HEK293 (cell line): Measurements from ENCODE around the gene SLC46A1.
A peak's percentile ranks its signal among the peaks of the same experiment; 100 is the strongest.

Experiments used
- CTCF ChIA-PET: fragments of 350-600 bp; formaldehyde crosslinking; extraction: SDS; loops from one replicate; lab custom pipeline; 2021; ENCODE audit warnings: antibody characterized with exemption; lab: Yijun Ruan, JAX
- POLR2A ChIA-PET: fragments of 300-600 bp; formaldehyde crosslinking; extraction: SDS; loops from one replicate; lab custom pipeline; 2020; ENCODE audit warnings: antibody characterized with exemption, inconsistent platforms; lab: Yijun Ruan, JAX
- H3K27ac ChIP-seq: fragments of 200-500 bp; sonication (Bioruptor generic); 2 replicates; pipeline ENCODE4 v1.5.1; 2014; ENCODE audit warnings: low read depth, low read length, control low read depth, inconsistent platforms; ENCODE audit errors: extremely low read depth
- H3K36me3 ChIP-seq, 2 experiments: fragments of 200-500 bp in 1 of 2; sonication (Bioruptor generic) in 1 of 2; 1 replicate in 1 of 2; 2 replicates in 1 of 2; pipeline ENCODE4 v1.5.1; 2014 to 2017; ENCODE audit warnings: inconsistent platforms in 2 of 2, low read length in 2 of 2; ENCODE audit not compliant: control insufficient read depth in 2 of 2, insufficient read depth in 1 of 2
- H3K4me1 ChIP-seq: fragments of 200-500 bp; sonication (Bioruptor generic); 2 replicates; pipeline ENCODE4 v1.5.1; 2014; ENCODE audit warnings: mild to moderate bottlenecking, low read length, inconsistent platforms; ENCODE audit not compliant: control insufficient read depth, insufficient read depth
- H3K4me3 ChIP-seq: 2 replicates; pipeline ENCODE4 v1.5.1; 2011; ENCODE audit warnings: low read depth, mild to moderate bottlenecking, control low read depth, low read length, moderate library complexity
- H3K9me3 ChIP-seq: fragments of 200-500 bp; sonication (Bioruptor generic); 2 replicates; pipeline ENCODE4 v1.5.1; 2014; ENCODE audit warnings: low read depth, low read length, inconsistent platforms; ENCODE audit not compliant: control insufficient read depth, insufficient read depth
- EGR2 ChIP-seq: fragments of 450-650 bp; formaldehyde crosslinking; IDR thresholded peaks from 2 replicates; pipeline ENCODE4 v1.5.1; 2016; ENCODE audit warnings: low read depth, missing biosample characterization, missing genetic modification characterization
- GLIS2 ChIP-seq: fragments of 450-650 bp; formaldehyde crosslinking; IDR thresholded peaks from 2 replicates; pipeline ENCODE4 v1.5.1; 2016; ENCODE audit warnings: missing biosample characterization, missing genetic modification characterization
- ZBTB11 ChIP-seq: fragments of 450-650 bp; formaldehyde crosslinking; conservative IDR thresholded peaks from 2 replicates; pipeline ENCODE4 v1.5.1; 2016; ENCODE audit warnings: low read depth, missing biosample characterization, missing genetic modification characterization
- ZBTB48 ChIP-seq: fragments of 450-650 bp; formaldehyde crosslinking; IDR thresholded peaks from 2 replicates; pipeline ENCODE4 v1.5.1; 2016; ENCODE audit warnings: missing biosample characterization, missing genetic modification characterization
- ZBTB7A ChIP-seq: fragments of 450-650 bp; formaldehyde crosslinking; IDR thresholded peaks from 2 replicates; pipeline ENCODE4 v1.5.1; 2016; ENCODE audit warnings: low read depth, missing biosample characterization, missing genetic modification characterization
- ZFHX2 ChIP-seq: fragments of 450-650 bp; formaldehyde crosslinking; conservative IDR thresholded peaks from 2 replicates; pipeline ENCODE4 v1.5.1; 2016; ENCODE audit warnings: missing biosample characterization, missing genetic modification characterization
- ZFP3 ChIP-seq: fragments of 450-650 bp; formaldehyde crosslinking; IDR thresholded peaks from 2 replicates; pipeline ENCODE4 v1.5.1; 2016; ENCODE audit warnings: low read depth, missing biosample characterization, missing genetic modification characterization
- ZNF132 ChIP-seq: fragments of 450-650 bp; formaldehyde crosslinking; IDR thresholded peaks from 2 replicates; pipeline ENCODE4 v1.5.1; 2017; ENCODE audit warnings: missing biosample characterization, missing genetic modification characterization, borderline replicate concordance
- ZNF175 ChIP-seq: fragments of 450-650 bp; formaldehyde crosslinking; IDR thresholded peaks from 2 replicates; pipeline ENCODE4 v1.5.1; 2016; ENCODE audit warnings: missing biosample characterization, missing genetic modification characterization
- ZNF23 ChIP-seq: fragments of 450-650 bp; formaldehyde crosslinking; IDR thresholded peaks from 2 replicates; pipeline ENCODE4 v1.5.1; 2016; ENCODE audit warnings: missing biosample characterization, missing genetic modification characterization, borderline replicate concordance
- ZNF394 ChIP-seq: fragments of 450-650 bp; formaldehyde crosslinking; IDR thresholded peaks from 2 replicates; pipeline ENCODE4 v1.5.1; 2016; ENCODE audit warnings: missing biosample characterization, missing genetic modification characterization, mild to moderate bottlenecking, moderate library complexity, borderline replicate concordance
- ZNF423 ChIP-seq: fragments of 450-650 bp; formaldehyde crosslinking; IDR thresholded peaks from 2 replicates; pipeline ENCODE4 v1.5.1; 2016; ENCODE audit warnings: missing biosample characterization, missing genetic modification characterization
- ZNF433 ChIP-seq: fragments of 450-650 bp; formaldehyde crosslinking; IDR thresholded peaks from 2 replicates; pipeline ENCODE4 v1.5.1; 2016; ENCODE audit warnings: missing biosample characterization, missing genetic modification characterization, low read depth
- ZNF473 ChIP-seq: fragments of 450-650 bp; formaldehyde crosslinking; IDR thresholded peaks from 2 replicates; pipeline ENCODE4 v1.5.1; 2017; ENCODE audit warnings: missing biosample characterization, missing genetic modification characterization
- ZNF558 ChIP-seq: fragments of 450-650 bp; formaldehyde crosslinking; IDR thresholded peaks from 2 replicates; pipeline ENCODE4 v1.5.1; 2016; ENCODE audit warnings: missing biosample characterization, missing genetic modification characterization
- ZNF621 ChIP-seq: fragments of 450-650 bp; formaldehyde crosslinking; IDR thresholded peaks from 2 replicates; pipeline ENCODE4 v1.5.1; 2017; ENCODE audit warnings: missing biosample characterization, missing genetic modification characterization
- ZNF629 ChIP-seq: fragments of 450-650 bp; formaldehyde crosslinking; IDR thresholded peaks from 2 replicates; pipeline ENCODE4 v1.5.1; 2017; ENCODE audit warnings: missing biosample characterization, missing genetic modification characterization
- ZNF677 ChIP-seq: fragments of 450-650 bp; IDR thresholded peaks from 2 replicates; pipeline ENCODE4 v1.5.0; 2018; ENCODE audit warnings: missing biosample characterization, mild to moderate bottlenecking, missing genetic modification characterization, moderate library complexity
- ZSCAN16 ChIP-seq: fragments of 450-650 bp; formaldehyde crosslinking; IDR thresholded peaks from 2 replicates; pipeline ENCODE4 v1.5.1; 2016; ENCODE audit warnings: missing biosample characterization, missing genetic modification characterization
- TF ChIP-seq, protein P1 (sequence below): fragments of 450-650 bp; formaldehyde crosslinking; IDR thresholded peaks from 2 replicates; pipeline ENCODE4 v1.5.1; 2016; ENCODE audit warnings: missing biosample characterization, missing genetic modification characterization
- TF ChIP-seq, protein P2 (sequence below): fragments of 450-650 bp; formaldehyde crosslinking; IDR thresholded peaks from 2 replicates; pipeline ENCODE4 v1.5.1; 2016; ENCODE audit warnings: missing biosample characterization, missing genetic modification characterization
- TF ChIP-seq, protein P3 (sequence below): fragments of 450-650 bp; formaldehyde crosslinking; optimal IDR thresholded peaks from 2 replicates; pipeline ENCODE3; 2016; ENCODE audit warnings: missing biosample characterization, mild to moderate bottlenecking, missing genetic modification characterization
- TF ChIP-seq, protein P4 (sequence below): fragments of 450-650 bp; formaldehyde crosslinking; IDR thresholded peaks from 2 replicates; pipeline ENCODE4 v1.5.1; 2016; ENCODE audit warnings: missing biosample characterization, missing genetic modification characterization, low read depth
- TF ChIP-seq, protein P5 (sequence below): fragments of 450-650 bp; formaldehyde crosslinking; IDR thresholded peaks from 2 replicates; pipeline ENCODE4 v1.5.1; 2016; ENCODE audit warnings: missing biosample characterization, missing genetic modification characterization

The SLC46A1 gene

DNA sequence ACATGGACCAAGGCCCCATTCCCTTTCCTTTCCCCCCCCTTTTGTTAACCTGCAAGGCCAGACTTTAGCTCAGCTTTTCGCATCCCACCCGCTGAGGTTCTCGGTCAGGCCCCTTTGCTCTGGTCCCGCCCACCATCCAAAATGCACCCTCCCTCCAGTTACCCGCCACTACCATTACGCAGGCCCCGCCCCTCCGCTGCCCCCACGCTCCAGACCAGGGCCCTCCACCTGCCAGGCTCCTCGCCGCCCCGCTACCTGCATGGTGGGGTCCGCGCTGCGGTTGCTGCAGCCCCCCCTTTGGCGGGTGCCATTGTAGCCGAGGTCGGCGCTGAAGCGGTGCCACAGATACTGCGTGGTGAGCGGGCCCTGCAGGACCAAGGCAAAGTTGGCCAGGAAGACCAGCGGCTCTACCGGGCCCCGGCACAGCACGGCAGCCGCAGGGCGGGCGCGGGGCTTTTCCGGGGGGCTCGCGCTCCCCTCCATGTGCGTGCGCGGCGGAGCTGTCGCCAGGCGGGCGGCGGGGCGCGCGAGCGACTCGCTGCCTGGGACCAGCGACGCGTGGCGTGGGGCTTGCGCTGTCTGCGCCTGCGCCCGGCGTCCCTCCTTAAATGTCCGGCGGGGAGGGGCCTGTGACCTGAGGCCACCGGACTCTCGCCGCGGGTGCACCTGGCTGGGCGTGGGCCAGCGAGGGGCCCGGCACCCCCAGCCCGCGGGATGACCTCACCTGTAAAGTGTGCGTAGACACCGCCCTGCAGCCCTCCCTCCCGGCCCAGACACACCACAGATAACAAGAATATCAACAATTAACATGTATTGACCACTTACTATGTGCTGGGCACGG, at the start of gene SLC46A1:
SLC46A1 (minus strand) TSS at position 581 of the 841 bp plus-strand sequence; CDS start at position 483, 98 bp downstream.
- POLR2A ChIA-PET = interaction anchor here (0.7 to 2.0 kb wide), 11 partner anchors 11 to 70 kb away, joined by 3 to 11 read pairs (median 7); partner anchors contain the start of genes IFT20, POLDIP2, SARM1 and TNFAIP1
- Histone ChIP-seq H3K4me3 (peak within 1 kb of the TSS; percentile 80), H3K9me3 (no peaks in the 10 kb centered on the region), H3K27ac (peak within 1 kb of the TSS; percentile 79; the same call in 1 of the 2 replicates), H3K36me3 (peaks cover 4 to 38% of the 10 kb centered on the region in 2 experiments; a peak in 1 of 3 replicates), H3K4me1 (no peaks in the 10 kb centered on the region)
- CTCF ChIA-PET = interaction anchor here (0.6 to 4.4 kb wide), 6 partner anchors 9 to 506 kb away, joined by 3 to 41 read pairs (median 4); no protein-coding TSS in a partner anchor
- no peak for TF ChIP-seq ZNF433 (tag by site-specific recombination)
- peak; percentile 37; the same call in 1 of the 2 replicates for TF ChIP-seq ZNF677
- TF ChIP-seq ZBTB11 (tag by site-specific recombination) = peak; percentile 87
- TF ChIP-seq, protein P1, sequence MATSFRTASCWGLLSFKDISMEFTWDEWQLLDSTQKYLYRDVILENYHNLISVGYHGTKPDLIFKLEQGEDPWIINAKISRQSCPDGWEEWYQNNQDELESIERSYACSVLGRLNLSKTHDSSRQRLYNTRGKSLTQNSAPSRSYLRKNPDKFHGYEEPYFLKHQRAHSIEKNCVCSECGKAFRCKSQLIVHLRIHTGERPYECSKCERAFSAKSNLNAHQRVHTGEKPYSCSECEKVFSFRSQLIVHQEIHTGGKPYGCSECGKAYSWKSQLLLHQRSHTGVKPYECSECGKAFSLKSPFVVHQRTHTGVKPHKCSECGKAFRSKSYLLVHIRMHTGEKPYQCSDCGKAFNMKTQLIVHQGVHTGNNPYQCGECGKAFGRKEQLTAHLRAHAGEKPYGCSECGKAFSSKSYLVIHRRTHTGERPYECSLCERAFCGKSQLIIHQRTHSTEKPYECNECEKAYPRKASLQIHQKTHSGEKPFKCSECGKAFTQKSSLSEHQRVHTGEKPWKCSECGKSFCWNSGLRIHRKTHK (tag by site-specific recombination) = no peak
- no peak for TF ChIP-seq ZNF23 (tag by site-specific recombination)
- TF ChIP-seq ZNF473 (tag by site-specific recombination) = no peak
- TF ChIP-seq GLIS2 (tag by site-specific recombination) = peak; percentile 87
- 0 out of 2 replicates have a peak, but pooled peaks have one; percentile 13 for TF ChIP-seq ZNF394
- no peak for TF ChIP-seq ZBTB7A
- TF ChIP-seq ZSCAN16 (tag by site-specific recombination) = no peak
- TF ChIP-seq EGR2 (tag by site-specific recombination) = peak; percentile 66; the same call in 1 of the 2 replicates
- peak; percentile 74 for TF ChIP-seq ZFHX2 (tag by site-specific recombination)
- TF ChIP-seq, protein P2, sequence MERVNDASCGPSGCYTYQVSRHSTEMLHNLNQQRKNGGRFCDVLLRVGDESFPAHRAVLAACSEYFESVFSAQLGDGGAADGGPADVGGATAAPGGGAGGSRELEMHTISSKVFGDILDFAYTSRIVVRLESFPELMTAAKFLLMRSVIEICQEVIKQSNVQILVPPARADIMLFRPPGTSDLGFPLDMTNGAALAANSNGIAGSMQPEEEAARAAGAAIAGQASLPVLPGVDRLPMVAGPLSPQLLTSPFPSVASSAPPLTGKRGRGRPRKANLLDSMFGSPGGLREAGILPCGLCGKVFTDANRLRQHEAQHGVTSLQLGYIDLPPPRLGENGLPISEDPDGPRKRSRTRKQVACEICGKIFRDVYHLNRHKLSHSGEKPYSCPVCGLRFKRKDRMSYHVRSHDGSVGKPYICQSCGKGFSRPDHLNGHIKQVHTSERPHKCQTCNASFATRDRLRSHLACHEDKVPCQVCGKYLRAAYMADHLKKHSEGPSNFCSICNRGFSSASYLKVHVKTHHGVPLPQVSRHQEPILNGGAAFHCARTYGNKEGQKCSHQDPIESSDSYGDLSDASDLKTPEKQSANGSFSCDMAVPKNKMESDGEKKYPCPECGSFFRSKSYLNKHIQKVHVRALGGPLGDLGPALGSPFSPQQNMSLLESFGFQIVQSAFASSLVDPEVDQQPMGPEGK (tag by site-specific recombination) = peak; percentile 97
- no peak for TF ChIP-seq ZNF175
- no peak for TF ChIP-seq ZFP3 (tag by site-specific recombination)
- TF ChIP-seq ZNF132 (tag by site-specific recombination) = no peak
- TF ChIP-seq ZNF621 (tag by site-specific recombination) = no peak
- TF ChIP-seq ZNF423 (tag by site-specific recombination) = no peak
- TF ChIP-seq, protein P3, sequence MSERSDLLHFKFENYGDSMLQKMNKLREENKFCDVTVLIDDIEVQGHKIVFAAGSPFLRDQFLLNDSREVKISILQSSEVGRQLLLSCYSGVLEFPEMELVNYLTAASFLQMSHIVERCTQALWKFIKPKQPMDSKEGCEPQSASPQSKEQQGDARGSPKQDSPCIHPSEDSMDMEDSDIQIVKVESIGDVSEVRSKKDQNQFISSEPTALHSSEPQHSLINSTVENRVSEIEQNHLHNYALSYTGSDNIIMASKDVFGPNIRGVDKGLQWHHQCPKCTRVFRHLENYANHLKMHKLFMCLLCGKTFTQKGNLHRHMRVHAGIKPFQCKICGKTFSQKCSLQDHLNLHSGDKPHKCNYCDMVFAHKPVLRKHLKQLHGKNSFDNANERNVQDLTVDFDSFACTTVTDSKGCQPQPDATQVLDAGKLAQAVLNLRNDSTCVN (tag by site-specific recombination) = peak; percentile 91
- TF ChIP-seq, protein P4, sequence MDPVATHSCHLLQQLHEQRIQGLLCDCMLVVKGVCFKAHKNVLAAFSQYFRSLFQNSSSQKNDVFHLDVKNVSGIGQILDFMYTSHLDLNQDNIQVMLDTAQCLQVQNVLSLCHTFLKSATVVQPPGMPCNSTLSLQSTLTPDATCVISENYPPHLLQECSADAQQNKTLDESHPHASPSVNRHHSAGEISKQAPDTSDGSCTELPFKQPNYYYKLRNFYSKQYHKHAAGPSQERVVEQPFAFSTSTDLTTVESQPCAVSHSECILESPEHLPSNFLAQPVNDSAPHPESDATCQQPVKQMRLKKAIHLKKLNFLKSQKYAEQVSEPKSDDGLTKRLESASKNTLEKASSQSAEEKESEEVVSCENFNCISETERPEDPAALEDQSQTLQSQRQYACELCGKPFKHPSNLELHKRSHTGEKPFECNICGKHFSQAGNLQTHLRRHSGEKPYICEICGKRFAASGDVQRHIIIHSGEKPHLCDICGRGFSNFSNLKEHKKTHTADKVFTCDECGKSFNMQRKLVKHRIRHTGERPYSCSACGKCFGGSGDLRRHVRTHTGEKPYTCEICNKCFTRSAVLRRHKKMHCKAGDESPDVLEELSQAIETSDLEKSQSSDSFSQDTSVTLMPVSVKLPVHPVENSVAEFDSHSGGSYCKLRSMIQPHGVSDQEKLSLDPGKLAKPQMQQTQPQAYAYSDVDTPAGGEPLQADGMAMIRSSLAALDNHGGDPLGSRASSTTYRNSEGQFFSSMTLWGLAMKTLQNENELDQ (tag by site-specific recombination) = no peak
- no peak; the same call in 1 of the 2 replicates for TF ChIP-seq ZNF629 (tag by site-specific recombination)
- TF ChIP-seq, protein P5, sequence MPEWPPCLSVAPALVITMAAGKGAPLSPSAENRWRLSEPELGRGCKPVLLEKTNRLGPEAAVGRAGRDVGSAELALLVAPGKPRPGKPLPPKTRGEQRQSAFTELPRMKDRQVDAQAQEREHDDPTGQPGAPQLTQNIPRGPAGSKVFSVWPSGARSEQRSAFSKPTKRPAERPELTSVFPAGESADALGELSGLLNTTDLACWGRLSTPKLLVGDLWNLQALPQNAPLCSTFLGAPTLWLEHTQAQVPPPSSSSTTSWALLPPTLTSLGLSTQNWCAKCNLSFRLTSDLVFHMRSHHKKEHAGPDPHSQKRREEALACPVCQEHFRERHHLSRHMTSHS (tag by site-specific recombination) = no peak
- TF ChIP-seq ZNF558 (tag by site-specific recombination) = no peak
- TF ChIP-seq ZBTB48 (tag by site-specific recombination) = no peak
